Endodermal cell (in vitro differentiated cells): Measurements from ENCODE around the gene THAP5. TPM values are rescaled to one million over a fixed set of nuclear protein-coding genes. Genes with fewer than 3 reads are reported as not detected.

Source experiments
- DNase-seq: peaks from one replicate; pipeline ENCODE4 v3.0.0-alpha.2; 2017
- H3K27ac ChIP-seq: 2 replicates; pipeline ENCODE4 v1.5.1; 2013; ENCODE audit warnings: mild to moderate bottlenecking, low read depth, low read length, moderate library complexity
- H3K27me3 ChIP-seq: 2 replicates; pipeline ENCODE4 v1.6.1; 2013; ENCODE audit warnings: mild to moderate bottlenecking, low read length, moderate library complexity; ENCODE audit not compliant: insufficient read depth, control insufficient read depth, poor library complexity, severe bottlenecking
- H3K36me3 ChIP-seq: 2 replicates; pipeline ENCODE4 v1.7.0; 2013; ENCODE audit warnings: mild to moderate bottlenecking, low read length, moderate library complexity; ENCODE audit not compliant: control insufficient read depth, insufficient read depth
- H3K4me1 ChIP-seq: one replicate; pipeline ENCODE4 v1.7.0; 2013; ENCODE audit warnings: low read length; ENCODE audit not compliant: control insufficient read depth, insufficient read depth
- H3K4me3 ChIP-seq: 2 replicates; pipeline ENCODE4 v1.5.1; 2013; ENCODE audit warnings: mild to moderate bottlenecking, low read length, moderate library complexity
- H3K9ac ChIP-seq: 2 replicates; pipeline ENCODE4 v1.6.1; 2013; ENCODE audit warnings: mild to moderate bottlenecking, low read length, moderate library complexity; ENCODE audit not compliant: poor library complexity, severe bottlenecking; ENCODE audit errors: extremely low read depth
- H3K9me3 ChIP-seq: 2 replicates; pipeline ENCODE4 v1.6.1; 2013; ENCODE audit warnings: mild to moderate bottlenecking, low read length, moderate library complexity; ENCODE audit not compliant: control insufficient read depth
- H3K27ac Mint-ChIP-seq: 2 replicates; pipeline ENCODE4 v1.8.0; 2020; ENCODE audit warnings: mixed read lengths
- H3K27me3 Mint-ChIP-seq: 2 replicates; pipeline ENCODE4 v1.8.0; 2021; ENCODE audit warnings: mild to moderate bottlenecking, mixed read lengths; ENCODE audit not compliant: insufficient read depth
- H3K36me3 Mint-ChIP-seq: 2 replicates; pipeline ENCODE4 v1.8.0; 2020; ENCODE audit warnings: low read depth, mixed read lengths
- H3K4me1 Mint-ChIP-seq: 2 replicates; pipeline ENCODE4 v1.8.0; 2020; ENCODE audit warnings: mixed read lengths
- H3K4me3 Mint-ChIP-seq: 2 replicates; pipeline ENCODE4 v1.8.0; 2020; ENCODE audit warnings: mild to moderate bottlenecking, moderate library complexity, mixed read lengths
- H3K9me3 Mint-ChIP-seq: 2 replicates; pipeline ENCODE4 v1.8.0; 2020; ENCODE audit warnings: mild to moderate bottlenecking, mixed read lengths
- WGBS, 2 experiments: methylation state at CpG; one replicate each; pipeline versions ENCODE4 v1.1.5 to v1.1.7; 2013; ENCODE audit warnings: missing lambda C conversion rate in 2 of 2, mixed read lengths in 1 of 2; ENCODE audit not compliant: insufficient coverage in 1 of 2, insufficient read length in 1 of 2; 5-methylcytosine and 5-hydroxymethylcytosine counted together
- total RNA-seq, 2 donors: library from RNA; stranded (reverse); fragmentation: NEBNext Ultra II Directional in 1 of 2; extraction: Animal tissue kit (Norgen Biotek cat#: 25700) in 1 of 2; gene quantifications; 2 replicates in 1 of 2; 3 replicates in 1 of 2; pipeline ENCODE4 v1.2.1, GENCODE V29; 2021
- TF ChIP-seq, protein P1 (sequence below): fragments of 200-600 bp; sonication (generic); conservative IDR thresholded peaks from 2 replicates; pipeline ENCODE4 v1.5.0; 2021; ENCODE audit warnings: antibody characterized with exemption, mild to moderate bottlenecking

Gene THAP5
- total RNA-seq, 2 donors from 2014 or later, result 21.5 to 23.8 TPM

GRCh38 chr7:108515013-108515412, 54.5 kb downstream of the THAP5 start:
- Histone ChIP-seq H3K27me3 (no peaks in the 10 kb centered on the region), H3K27ac (no peak overlapping the region), H3K4me1 (no peaks in the 10 kb centered on the region), H3K9me3 (peaks cover 10% of the 10 kb centered on the region), H3K4me3 (no peak overlapping the region), H3K9ac (no peak overlapping the region), H3K36me3 (peaks cover 51% of the 10 kb centered on the region)
- H3K27me3 Mint-ChIP-seq, result no peaks in the 10 kb centered on the region
- H3K36me3 Mint-ChIP-seq, result peaks cover 64% of the 10 kb centered on the region
- no peak overlapping the region for H3K27ac Mint-ChIP-seq
- peaks cover 3% of the 10 kb centered on the region for H3K9me3 Mint-ChIP-seq
- no peaks in the 10 kb centered on the region for H3K4me1 Mint-ChIP-seq
- no peak overlapping the region for H3K4me3 Mint-ChIP-seq
- WGBS, 2 experiments, result 90 to 92% methylated on average over 3 of the region's 3 CpGs
- TF ChIP-seq, protein P1, sequence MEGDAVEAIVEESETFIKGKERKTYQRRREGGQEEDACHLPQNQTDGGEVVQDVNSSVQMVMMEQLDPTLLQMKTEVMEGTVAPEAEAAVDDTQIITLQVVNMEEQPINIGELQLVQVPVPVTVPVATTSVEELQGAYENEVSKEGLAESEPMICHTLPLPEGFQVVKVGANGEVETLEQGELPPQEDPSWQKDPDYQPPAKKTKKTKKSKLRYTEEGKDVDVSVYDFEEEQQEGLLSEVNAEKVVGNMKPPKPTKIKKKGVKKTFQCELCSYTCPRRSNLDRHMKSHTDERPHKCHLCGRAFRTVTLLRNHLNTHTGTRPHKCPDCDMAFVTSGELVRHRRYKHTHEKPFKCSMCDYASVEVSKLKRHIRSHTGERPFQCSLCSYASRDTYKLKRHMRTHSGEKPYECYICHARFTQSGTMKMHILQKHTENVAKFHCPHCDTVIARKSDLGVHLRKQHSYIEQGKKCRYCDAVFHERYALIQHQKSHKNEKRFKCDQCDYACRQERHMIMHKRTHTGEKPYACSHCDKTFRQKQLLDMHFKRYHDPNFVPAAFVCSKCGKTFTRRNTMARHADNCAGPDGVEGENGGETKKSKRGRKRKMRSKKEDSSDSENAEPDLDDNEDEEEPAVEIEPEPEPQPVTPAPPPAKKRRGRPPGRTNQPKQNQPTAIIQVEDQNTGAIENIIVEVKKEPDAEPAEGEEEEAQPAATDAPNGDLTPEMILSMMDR, result no peak
- no peak for DNase-seq

Other genes with a start within 250 kb of the THAP5 start
- 10 to 100 TPM; 17.9 to 28.2 TPM for gene NRCAM, start 113.3 kb downstream of the THAP5 start, total RNA-seq
- 10 to 100 TPM; 15.9 to 20.1 TPM for gene PNPLA8, start 43.6 kb downstream of the THAP5 start, total RNA-seq
- 10 to 100 TPM; 14.4 to 16.6 TPM for gene DNAJB9, start 168 bp upstream of the THAP5 start, total RNA-seq